Hepatocyte (in vitro differentiated cells): ENCODE results near the gene CLDN2.

Source experiments
- EZH2 ChIP-seq: fragments of 200-600 bp; sonication (generic); IDR thresholded peaks from 2 replicates; pipeline ENCODE4 v1.6.1; 2016; ENCODE audit warnings: antibody characterized with exemption, mild to moderate bottlenecking, borderline replicate concordance
- EZH2phosphoT487 ChIP-seq: fragments of 200-600 bp; sonication (generic); IDR thresholded peaks from one replicate; pipeline ENCODE4 v1.6.1; 2018; ENCODE audit warnings: antibody characterized with exemption, mild to moderate bottlenecking, low read depth, moderate library complexity; ENCODE audit not compliant: unreplicated experiment, severe bottlenecking
- TF ChIP-seq, protein P1 (sequence below): fragments of 200-600 bp; sonication (generic); IDR thresholded peaks from 2 replicates; pipeline ENCODE4 v1.5.1; 2016; ENCODE audit warnings: antibody characterized with exemption, mild to moderate bottlenecking; ENCODE audit not compliant: poor library complexity

DNA sequence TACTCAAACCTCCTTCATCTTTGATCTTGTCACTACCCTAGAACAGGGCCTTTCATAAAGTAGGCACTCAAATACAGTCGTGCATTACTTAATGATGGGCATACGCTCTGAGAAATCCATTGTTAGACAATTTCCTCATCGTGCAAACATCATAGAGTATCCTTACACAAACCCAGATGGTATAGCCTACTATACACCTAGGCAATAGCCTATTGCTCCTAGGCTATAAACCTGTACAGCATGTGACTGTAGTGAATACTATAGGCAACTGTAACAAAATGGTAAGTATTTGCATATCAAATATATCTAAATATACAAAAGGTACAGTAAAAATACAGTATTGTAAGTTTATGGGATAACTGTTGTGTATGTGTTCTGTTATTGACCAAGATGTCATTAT lies 31.9 kb downstream of the CLDN2 start:
- TF ChIP-seq, protein P1, sequence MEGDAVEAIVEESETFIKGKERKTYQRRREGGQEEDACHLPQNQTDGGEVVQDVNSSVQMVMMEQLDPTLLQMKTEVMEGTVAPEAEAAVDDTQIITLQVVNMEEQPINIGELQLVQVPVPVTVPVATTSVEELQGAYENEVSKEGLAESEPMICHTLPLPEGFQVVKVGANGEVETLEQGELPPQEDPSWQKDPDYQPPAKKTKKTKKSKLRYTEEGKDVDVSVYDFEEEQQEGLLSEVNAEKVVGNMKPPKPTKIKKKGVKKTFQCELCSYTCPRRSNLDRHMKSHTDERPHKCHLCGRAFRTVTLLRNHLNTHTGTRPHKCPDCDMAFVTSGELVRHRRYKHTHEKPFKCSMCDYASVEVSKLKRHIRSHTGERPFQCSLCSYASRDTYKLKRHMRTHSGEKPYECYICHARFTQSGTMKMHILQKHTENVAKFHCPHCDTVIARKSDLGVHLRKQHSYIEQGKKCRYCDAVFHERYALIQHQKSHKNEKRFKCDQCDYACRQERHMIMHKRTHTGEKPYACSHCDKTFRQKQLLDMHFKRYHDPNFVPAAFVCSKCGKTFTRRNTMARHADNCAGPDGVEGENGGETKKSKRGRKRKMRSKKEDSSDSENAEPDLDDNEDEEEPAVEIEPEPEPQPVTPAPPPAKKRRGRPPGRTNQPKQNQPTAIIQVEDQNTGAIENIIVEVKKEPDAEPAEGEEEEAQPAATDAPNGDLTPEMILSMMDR = no peak
- TF ChIP-seq EZH2 = no peak
- TF ChIP-seq EZH2phosphoT487 = no peak
